Glutamatergic neuron (in vitro differentiated cells): ENCODE data around the gene LIFR. TPM values are rescaled to one million over a fixed set of nuclear protein-coding genes. Genes with fewer than 3 reads are reported as not detected.
A peak's percentile ranks its signal among the peaks of the same experiment; 100 is the strongest.

Experiments
- DNase-seq: peaks from one replicate; pipeline ENCODE4 v3.0.0; 2022
- H3K27ac Mint-ChIP-seq: one replicate; pipeline ENCODE4 v1.8.0; 2020; ENCODE audit warnings: mild to moderate bottlenecking, mixed read lengths, inconsistent platforms; ENCODE audit not compliant: unreplicated experiment
- H3K27me3 Mint-ChIP-seq: one replicate; pipeline ENCODE4 v1.8.0; 2020; ENCODE audit warnings: mild to moderate bottlenecking, moderate library complexity, mixed read lengths, inconsistent platforms; ENCODE audit not compliant: unreplicated experiment
- H3K36me3 Mint-ChIP-seq: one replicate; pipeline ENCODE4 v1.8.0; 2020; ENCODE audit warnings: mild to moderate bottlenecking, mixed read lengths, inconsistent platforms; ENCODE audit not compliant: unreplicated experiment
- H3K4me1 Mint-ChIP-seq: one replicate; pipeline ENCODE4 v1.8.0; 2020; ENCODE audit warnings: mild to moderate bottlenecking, low read depth, mixed read lengths, inconsistent platforms; ENCODE audit not compliant: unreplicated experiment
- H3K4me3 Mint-ChIP-seq: one replicate; pipeline ENCODE4 v1.8.0; 2020; ENCODE audit warnings: mild to moderate bottlenecking, mixed read lengths, inconsistent platforms; ENCODE audit not compliant: unreplicated experiment
- H3K9me3 Mint-ChIP-seq: one replicate; pipeline ENCODE4 v1.8.0; 2020; ENCODE audit warnings: mild to moderate bottlenecking, moderate library complexity, mixed read lengths, inconsistent platforms; ENCODE audit not compliant: unreplicated experiment
- CTCF ChIP-seq: fragments of 200-600 bp; sonication (generic); IDR thresholded peaks from one replicate; pipeline ENCODE4 v1.5.0; 2021; ENCODE audit not compliant: partially characterized antibody, unreplicated experiment
- total RNA-seq: library from RNA; stranded (reverse); fragmentation: NEBNext Ultra II Directional; extraction: Animal tissue kit (Norgen Biotek cat#: 25700); gene quantifications from one replicate; pipeline ENCODE4 v1.2.1, GENCODE V29; 2021; ENCODE audit not compliant: unreplicated experiment

LIFR gene
- total RNA-seq, 1 donor from 2014 or later, result 41.6 TPM

- no peak for TF ChIP-seq CTCF
- no peaks in the 10 kb centered on the region for H3K27me3 Mint-ChIP-seq
- H3K4me3 Mint-ChIP-seq, result no peak overlapping the region
- H3K4me1 Mint-ChIP-seq, result peaks cover 2% of the 10 kb centered on the region
- no peak for DNase-seq
- no peak overlapping the region for H3K27ac Mint-ChIP-seq
- H3K9me3 Mint-ChIP-seq, result peaks cover 4% of the 10 kb centered on the region
- H3K36me3 Mint-ChIP-seq, result no peaks in the 10 kb centered on the region
Measured at GRCh38 chr5:38442247-38442573, 114.2 kb downstream of the LIFR start.

- Mint-ChIP-seq H3K36me3 (no peaks in the 10 kb centered on the region), H3K4me3 (no peak overlapping the region), H3K27me3 (no peaks in the 10 kb centered on the region), H3K4me1 (peaks cover 2% of the 10 kb centered on the region), H3K27ac (peak overlapping the region; percentile 48), H3K9me3 (peaks cover 4% of the 10 kb centered on the region)
- peak; percentile 90 for DNase-seq
- TF ChIP-seq CTCF, result peak; percentile 94
Measured at GRCh38 chr5:38441453-38442246, 114.8 kb downstream of the LIFR start.

DNA sequence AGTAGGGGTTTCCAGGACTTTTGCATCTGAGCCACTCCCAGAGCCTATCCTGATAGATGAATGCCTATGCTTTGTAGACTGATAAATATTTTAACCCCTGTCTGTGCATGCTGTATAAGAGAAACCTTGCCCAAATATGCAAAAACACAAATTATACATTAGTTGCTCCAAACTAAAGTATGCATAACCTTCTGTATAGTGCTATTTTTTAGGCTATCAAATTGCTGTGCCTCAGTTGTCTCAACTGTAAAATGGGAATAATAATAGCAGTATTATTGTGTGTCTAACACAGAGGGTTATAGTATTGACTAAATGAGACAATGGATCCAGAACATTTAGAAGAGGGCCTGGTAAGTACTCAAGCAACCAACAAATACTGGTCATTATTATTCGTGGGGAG, 117.7 kb downstream of the LIFR start:
- no peak for TF ChIP-seq CTCF
- Mint-ChIP-seq H3K4me1 (peaks cover 5% of the 10 kb centered on the region), H3K9me3 (peaks cover 6% of the 10 kb centered on the region), H3K4me3 (no peak overlapping the region), H3K27ac (no peak overlapping the region), H3K27me3 (peaks cover 1% of the 10 kb centered on the region), H3K36me3 (no peaks in the 10 kb centered on the region)
- no peak for DNase-seq

DNA sequence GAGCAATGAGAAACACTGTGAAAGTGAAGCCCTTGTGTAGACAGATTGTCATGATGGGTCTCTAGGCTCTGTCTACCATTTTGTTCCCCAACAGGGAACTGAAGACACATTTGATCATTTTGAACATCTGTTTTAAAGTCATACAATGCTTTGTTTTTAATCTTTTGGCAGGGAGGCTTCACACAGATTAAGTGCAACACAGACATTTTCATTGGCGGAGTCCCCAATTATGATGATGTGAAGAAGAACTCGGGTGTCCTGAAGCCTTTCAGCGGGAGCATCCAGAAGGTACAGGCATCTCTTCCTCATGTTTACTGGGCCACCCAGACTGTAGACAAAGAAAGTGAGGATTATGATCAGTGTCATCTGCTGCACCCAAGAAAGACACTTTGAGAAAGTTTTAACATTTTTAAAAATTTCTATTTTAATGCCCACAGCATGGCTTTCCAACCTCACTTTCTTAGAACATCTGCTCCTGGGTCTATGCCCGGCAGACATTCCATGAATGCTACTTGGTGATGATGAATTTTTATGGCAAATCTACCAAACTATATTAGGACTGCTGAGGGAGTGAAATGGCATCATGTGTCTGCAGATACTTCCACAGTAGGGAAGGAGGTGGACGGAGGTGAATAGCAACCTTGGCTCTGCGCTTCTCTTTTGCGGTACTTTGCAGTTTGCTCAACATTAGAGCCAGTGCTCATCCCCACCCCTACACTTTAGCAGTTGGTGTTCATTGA, 121.3 kb downstream of the LIFR start:
- H3K27ac Mint-ChIP-seq, result no peak overlapping the region
- no peak overlapping the region for H3K4me3 Mint-ChIP-seq
- H3K4me1 Mint-ChIP-seq, result peaks cover 9% of the 10 kb centered on the region
- no peak for TF ChIP-seq CTCF
- no peak for DNase-seq
- H3K27me3 Mint-ChIP-seq, result peaks cover 2% of the 10 kb centered on the region
- H3K9me3 Mint-ChIP-seq, result peaks cover 4% of the 10 kb centered on the region
- H3K36me3 Mint-ChIP-seq, result no peaks in the 10 kb centered on the region
